Stromal cell of bone marrow (primary cell): ENCODE data around the gene MYO10.
"Not testable (repeated sequence)": the region's sequence is repeated elsewhere in the genome, so short reads cannot be mapped to it uniquely, and the experiment has no call there.

Experiments used
- DNase-seq: peaks from one replicate; pipeline ENCODE4 v3.0.0-alpha.2; 2012; ENCODE audit warnings: low read depth

The MYO10 gene

GRCh38 chr5:16740066-16740810 lies 195.8 kb downstream of the MYO10 start:
- no peak for DNase-seq

- DNase-seq = not testable (repeated sequence)
Observed at GRCh38 chr5:16738393-16738792, 197.7 kb downstream of the MYO10 start.

GRCh38 chr5:16737620-16738364 lies 198.3 kb downstream of the MYO10 start:
- no peak for DNase-seq

GRCh38 chr5:16737209-16737608 lies 198.9 kb downstream of the MYO10 start:
- no peak for DNase-seq

- no peak for DNase-seq
Observed at GRCh38 chr5:16736158-16736995, 199.7 kb downstream of the MYO10 start.

GRCh38 chr5:16735101-16736060 lies 200.7 kb downstream of the MYO10 start:
- no peak for DNase-seq

- DNase-seq = no peak
Observed at GRCh38 chr5:16733331-16734006, 202.6 kb downstream of the MYO10 start.

- DNase-seq = no peak
Observed at GRCh38 chr5:16732356-16732755, 203.7 kb downstream of the MYO10 start.

- no peak for DNase-seq
Observed at GRCh38 chr5:16727755-16728325, 208.2 kb downstream of the MYO10 start.

- no peak for DNase-seq
Observed at GRCh38 chr5:16726538-16726946, 209.5 kb downstream of the MYO10 start.

GRCh38 chr5:16725575-16725974 lies 210.5 kb downstream of the MYO10 start:
- DNase-seq = no peak

GRCh38 chr5:16723821-16724220 lies 212.3 kb downstream of the MYO10 start:
- DNase-seq = no peak

- no peak for DNase-seq
Observed at GRCh38 chr5:16722097-16722495, 214.0 kb downstream of the MYO10 start.

GRCh38 chr5:16721151-16722096 lies 214.7 kb downstream of the MYO10 start:
- DNase-seq = no peak

- not testable (repeated sequence) for DNase-seq
Observed at GRCh38 chr5:16718036-16718435, 218.1 kb downstream of the MYO10 start.

- DNase-seq = peak; percentile 28
Observed at GRCh38 chr5:16713386-16713928, 222.6 kb downstream of the MYO10 start.

- peak; percentile 8 for DNase-seq
Observed at GRCh38 chr5:16712620-16713019, 223.5 kb downstream of the MYO10 start.

- no peak for DNase-seq
Observed at GRCh38 chr5:16712178-16712577, 223.9 kb downstream of the MYO10 start.
